ENCODE measurements around the gene NCLN.

NCLN gene

DNA sequence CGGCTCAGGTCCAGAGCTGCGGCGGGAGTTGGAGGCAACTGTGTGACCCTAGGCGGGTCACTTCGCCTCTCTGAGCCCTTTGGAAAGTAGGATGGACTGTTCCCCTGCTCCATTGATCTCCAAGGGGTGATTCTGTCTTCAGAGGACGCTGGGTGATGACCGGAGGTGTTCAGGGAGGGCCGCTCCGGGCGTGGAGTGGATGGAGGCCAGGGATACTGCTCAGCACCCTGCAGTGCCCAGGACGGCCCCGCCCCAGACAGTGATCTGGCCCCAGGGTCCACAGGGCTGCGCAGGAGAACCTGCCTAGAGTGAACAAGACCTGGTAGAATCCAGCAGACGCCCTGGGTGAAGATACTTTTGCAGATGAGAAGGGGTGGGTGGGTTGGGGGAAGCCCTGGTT, 7.0 kb downstream of the NCLN start:
- H3K36me3 ChIP-seq (ENCODE audit: control insufficient read depth in 4 of 4, insufficient read depth in 4 of 4, low read length in 3 of 4) = peaks cover 0 to 64% (median 19%) of the 10 kb centered on the region in 4 experiments
- H3K27me3 ChIP-seq (replicated peaks in 2 of 5; ENCODE audit: control insufficient read depth in 4 of 5, insufficient read depth in 5 of 5, low read length in 4 of 5) = no peaks in the 10 kb centered on the region
- H3K27ac ChIP-seq (ENCODE audit: insufficient read depth in 1 of 2, low read depth in 1 of 2, low read length in 2 of 2, poor library complexity in 1 of 2, severe bottlenecking in 2 of 2) = no peak overlapping the region
- ChIA-PET POLR2A (no interaction called here), CTCF (no interaction called here)
- DNase-seq = no peak
- H3K4me3 ChIP-seq (ENCODE audit: control insufficient read depth in 1 of 7, extremely low read depth in 1 of 7, insufficient read depth in 4 of 7, low read depth in 2 of 7, low read length in 6 of 7) = no peak overlapping the region
- peaks cover 0 to 41% (median 33%) of the 10 kb centered on the region in 4 experiments for H3K4me1 ChIP-seq (ENCODE audit: control extremely low read depth in 1 of 4, control insufficient read depth in 4 of 4, insufficient read depth in 4 of 4, low read length in 3 of 4)
- no peaks in the 10 kb centered on the region for H3K9me3 ChIP-seq (ENCODE audit: control extremely low read depth in 1 of 5, control insufficient read depth in 4 of 5, insufficient read depth in 2 of 5, low read depth in 1 of 5, low read length in 4 of 5)
- WGBS (ENCODE audit: insufficient coverage) = 97% methylated on average over 13 of the region's 14 CpGs

DNA sequence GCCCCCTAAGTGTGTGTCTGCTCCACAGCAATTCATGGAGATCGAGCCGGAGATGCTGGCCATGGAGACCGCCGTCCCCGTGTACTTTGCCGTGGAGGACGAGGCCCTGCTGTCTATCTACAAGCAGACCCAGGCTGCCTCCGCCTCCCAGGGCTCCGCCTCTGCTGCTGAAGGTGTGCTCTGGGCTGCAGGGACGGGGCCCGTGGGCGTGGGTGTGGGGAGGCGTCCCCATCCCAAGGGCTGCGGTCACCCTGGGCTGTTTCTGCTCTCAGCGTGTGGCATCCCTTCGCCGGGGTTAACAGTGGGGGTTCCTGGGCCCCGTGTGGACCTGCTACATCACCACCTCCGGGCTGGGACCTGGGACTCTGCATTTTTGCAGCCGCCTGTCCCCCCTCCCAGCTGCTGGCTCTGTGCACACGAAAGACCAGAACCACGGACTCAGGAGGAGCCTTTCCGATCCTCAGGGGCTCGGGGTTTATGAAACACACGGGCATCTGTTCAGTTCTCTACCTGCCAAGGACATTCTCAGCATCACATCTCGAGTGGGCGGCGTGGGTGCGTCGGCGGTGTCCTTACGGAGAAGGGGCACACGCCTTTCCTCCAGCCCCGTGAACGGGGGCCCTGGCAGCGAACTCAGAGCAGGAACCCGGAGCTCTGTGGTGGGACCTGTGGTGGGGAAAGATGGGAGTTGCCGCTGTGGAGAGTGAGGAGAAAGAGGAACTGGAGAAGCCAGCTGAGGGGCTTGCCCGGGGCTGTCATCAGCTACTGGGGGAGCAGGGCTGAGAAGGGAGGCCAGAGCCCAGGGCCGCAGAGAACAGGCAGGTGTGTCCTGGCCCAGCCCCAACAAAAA, 7.8 kb downstream of the NCLN start:
- CTCF ChIA-PET = interaction anchor here (1.0 to 1.4 kb wide), 3 partner anchors 9 to 16 kb away, joined by 3 to 4 read pairs (median 3); no protein-coding TSS in a partner anchor

DNA sequence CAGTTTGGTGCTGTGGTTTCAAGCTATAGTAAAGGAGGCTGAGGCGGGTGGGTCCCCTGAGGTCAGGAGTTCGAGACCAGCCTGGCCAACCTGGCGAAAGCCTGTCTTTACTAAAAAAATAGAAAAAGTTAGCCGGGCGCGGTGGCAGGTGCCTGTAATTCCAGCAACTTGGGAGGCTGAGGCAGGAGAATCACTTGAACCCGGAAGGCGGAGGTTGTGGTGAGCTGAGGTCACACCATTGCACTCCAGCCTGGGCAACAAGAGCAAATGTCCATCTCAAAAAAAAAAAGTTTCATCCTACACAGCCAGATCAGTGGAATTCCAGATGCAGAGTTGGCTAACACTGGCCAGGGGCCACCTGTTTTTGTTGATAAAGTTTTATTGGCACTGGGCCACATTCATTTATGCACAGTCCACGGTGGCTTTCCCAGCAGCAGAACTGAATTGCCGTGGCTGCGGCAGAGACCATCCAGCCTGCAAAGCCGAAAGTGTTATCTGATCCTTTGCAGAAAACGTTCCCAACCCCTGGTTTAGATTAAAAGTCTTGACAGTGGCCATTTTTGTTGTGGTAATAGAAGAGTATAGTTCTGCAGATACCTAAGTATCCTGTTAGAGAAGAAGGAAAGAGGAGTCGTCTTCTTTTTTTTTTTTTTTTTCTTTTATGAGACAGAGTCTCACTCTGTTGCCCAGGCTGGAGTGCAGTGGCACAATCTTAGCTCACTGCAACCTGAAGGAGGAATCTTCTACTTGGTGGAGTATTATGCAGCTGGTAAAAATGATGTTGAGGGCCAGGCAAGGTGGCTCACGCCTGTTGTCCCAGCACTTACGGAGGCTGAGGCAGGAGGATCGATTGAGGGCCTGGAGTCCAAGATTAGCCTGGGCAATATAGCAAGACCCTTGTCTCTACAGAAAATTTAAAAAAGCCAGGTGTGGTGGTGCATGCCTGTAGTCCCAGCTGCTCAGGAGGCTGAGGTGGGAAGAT, 8.7 kb downstream of the NCLN start:
- peaks cover 0 to 59% (median 27%) of the 10 kb centered on the region in 4 experiments for H3K36me3 ChIP-seq (ENCODE audit: control insufficient read depth in 4 of 4, insufficient read depth in 4 of 4, low read length in 3 of 4)
- WGBS (ENCODE audit: insufficient coverage) = 89% methylated on average over 16 of the region's 17 CpGs
- H3K27me3 ChIP-seq (replicated peaks in 2 of 5; ENCODE audit: control insufficient read depth in 4 of 5, insufficient read depth in 5 of 5, low read length in 4 of 5) = no peaks in the 10 kb centered on the region
- DNase-seq = peak in 2 of 3 donors; percentile 18 to 31
- no peaks in the 10 kb centered on the region for H3K9me3 ChIP-seq (ENCODE audit: control extremely low read depth in 1 of 5, control insufficient read depth in 4 of 5, insufficient read depth in 2 of 5, low read depth in 1 of 5, low read length in 4 of 5)
- H3K27ac ChIP-seq (ENCODE audit: insufficient read depth in 1 of 2, low read depth in 1 of 2, low read length in 2 of 2, poor library complexity in 1 of 2, severe bottlenecking in 2 of 2) = peak overlapping the region in 1 of 2 experiments; percentile 49
- no peak overlapping the region for H3K4me3 ChIP-seq (ENCODE audit: control insufficient read depth in 1 of 7, extremely low read depth in 1 of 7, insufficient read depth in 4 of 7, low read depth in 2 of 7, low read length in 6 of 7)
- ChIA-PET CTCF (interaction anchor here (1.0 to 1.4 kb wide), 3 partner anchors 9 to 15 kb away, joined by 3 to 4 read pairs (median 3); no protein-coding TSS in a partner anchor), POLR2A (no interaction called here)
- H3K4me1 ChIP-seq (ENCODE audit: control extremely low read depth in 1 of 4, control insufficient read depth in 4 of 4, insufficient read depth in 4 of 4, low read length in 3 of 4) = peaks cover 0 to 24% (median 17%) of the 10 kb centered on the region in 4 experiments

More for the DNA sequence above, 7.8 kb downstream of the NCLN start:
- 47% methylated on average over 35 of the region's 40 CpGs for WGBS (ENCODE audit: insufficient coverage)
- H3K36me3 ChIP-seq (ENCODE audit: control insufficient read depth in 4 of 4, insufficient read depth in 4 of 4, low read length in 3 of 4) = peaks cover 0 to 59% (median 21%) of the 10 kb centered on the region in 4 experiments
- no peaks in the 10 kb centered on the region for H3K27me3 ChIP-seq (replicated peaks in 2 of 5; ENCODE audit: control insufficient read depth in 4 of 5, insufficient read depth in 5 of 5, low read length in 4 of 5)
- H3K4me3 ChIP-seq (ENCODE audit: control insufficient read depth in 1 of 7, extremely low read depth in 1 of 7, insufficient read depth in 4 of 7, low read depth in 2 of 7, low read length in 6 of 7) = peak overlapping the region in 3 of 7 experiments; percentile 20 to 32 (median 28)
- DNase-seq = peak; percentile 72 to 94 (median 93)
- H3K27ac ChIP-seq (ENCODE audit: insufficient read depth in 1 of 2, low read depth in 1 of 2, low read length in 2 of 2, poor library complexity in 1 of 2, severe bottlenecking in 2 of 2) = peak overlapping the region in 1 of 2 experiments; percentile 49
- no peaks in the 10 kb centered on the region for H3K9me3 ChIP-seq (ENCODE audit: control extremely low read depth in 1 of 5, control insufficient read depth in 4 of 5, insufficient read depth in 2 of 5, low read depth in 1 of 5, low read length in 4 of 5)
- H3K4me1 ChIP-seq (ENCODE audit: control extremely low read depth in 1 of 4, control insufficient read depth in 4 of 4, insufficient read depth in 4 of 4, low read length in 3 of 4) = peaks cover 0 to 33% (median 26%) of the 10 kb centered on the region in 4 experiments
- POLR2A ChIA-PET = no interaction called here

DNA sequence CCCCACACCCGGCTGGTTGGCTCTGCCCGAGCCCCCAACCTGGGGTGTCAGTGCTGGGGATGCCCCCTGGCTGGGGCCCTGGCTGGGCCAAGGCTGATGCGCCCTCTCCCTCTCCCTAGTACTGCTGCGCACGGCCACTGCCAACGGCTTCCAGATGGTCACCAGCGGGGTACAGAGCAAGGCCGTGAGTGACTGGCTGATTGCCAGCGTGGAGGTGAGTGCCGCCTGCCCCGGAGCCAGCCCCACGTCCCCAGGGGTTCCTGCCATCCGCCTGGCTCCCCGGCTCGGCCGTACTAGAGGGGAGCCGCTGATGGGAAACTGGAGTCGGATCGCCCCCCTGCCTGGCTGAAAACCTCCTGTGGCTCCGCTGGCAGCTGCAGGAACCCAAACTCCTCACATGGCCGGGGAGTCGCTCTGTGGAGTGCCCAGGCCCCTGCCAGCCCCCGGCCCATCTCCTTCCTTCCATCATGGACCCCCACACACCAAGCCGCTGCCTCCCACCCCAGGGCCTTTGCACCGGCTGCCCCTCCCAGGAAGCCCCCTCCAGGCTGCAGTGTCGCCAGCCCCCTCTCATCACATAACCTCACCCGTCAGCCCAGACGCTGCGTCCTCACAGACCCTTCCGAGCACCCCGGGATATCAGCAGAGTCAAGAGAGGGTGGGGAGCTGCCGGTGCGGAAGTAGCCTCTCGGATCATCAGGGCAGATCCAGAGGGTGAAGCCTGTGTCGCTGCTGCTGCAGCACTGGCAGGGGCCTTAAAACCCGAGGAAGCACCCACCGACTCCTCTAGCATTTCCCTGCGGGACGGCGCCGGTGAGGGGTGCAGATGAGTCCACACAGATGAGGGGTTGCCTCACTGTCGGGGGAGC, 10.6 kb downstream of the NCLN start:
- ChIA-PET POLR2A (no interaction called here), CTCF (no interaction called here)
- no peaks in the 10 kb centered on the region for H3K9me3 ChIP-seq (ENCODE audit: control extremely low read depth in 1 of 5, control insufficient read depth in 4 of 5, insufficient read depth in 2 of 5, low read depth in 1 of 5, low read length in 4 of 5)
- 96% methylated on average over 39 of the region's 42 CpGs for WGBS (ENCODE audit: insufficient coverage)
- no peak for DNase-seq
- H3K36me3 ChIP-seq (ENCODE audit: control insufficient read depth in 4 of 4, insufficient read depth in 4 of 4, low read length in 3 of 4) = peaks cover 0 to 53% (median 29%) of the 10 kb centered on the region in 4 experiments
- no peak overlapping the region for H3K27ac ChIP-seq (ENCODE audit: insufficient read depth in 1 of 2, low read depth in 1 of 2, low read length in 2 of 2, poor library complexity in 1 of 2, severe bottlenecking in 2 of 2)
- H3K27me3 ChIP-seq (replicated peaks in 2 of 5; ENCODE audit: control insufficient read depth in 4 of 5, insufficient read depth in 5 of 5, low read length in 4 of 5) = no peaks in the 10 kb centered on the region
- H3K4me1 ChIP-seq (ENCODE audit: control extremely low read depth in 1 of 4, control insufficient read depth in 4 of 4, insufficient read depth in 4 of 4, low read length in 3 of 4) = peaks cover 0 to 22% (median 15%) of the 10 kb centered on the region in 4 experiments
- no peak overlapping the region for H3K4me3 ChIP-seq (ENCODE audit: control insufficient read depth in 1 of 7, extremely low read depth in 1 of 7, insufficient read depth in 4 of 7, low read depth in 2 of 7, low read length in 6 of 7)

DNA sequence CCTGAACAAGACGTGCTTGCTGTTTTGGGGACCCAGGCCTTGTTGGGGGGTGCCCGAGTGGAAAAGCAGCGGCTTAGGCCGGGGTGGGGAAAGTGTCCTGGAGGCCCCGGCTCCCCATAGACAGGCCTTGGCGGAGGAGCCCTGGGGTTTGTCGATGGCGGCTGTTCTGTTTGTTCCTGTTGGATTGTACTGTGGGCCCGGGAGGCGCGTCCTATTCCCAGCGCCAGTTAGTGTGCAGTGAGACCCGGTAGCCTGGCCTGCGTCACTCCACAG, 11.1 kb downstream of the NCLN start:
- DNase-seq = no peak
- ChIA-PET CTCF (no interaction called here), POLR2A (no interaction called here)
- Histone ChIP-seq H3K27me3 (replicated peaks in 2 of 5; ENCODE audit: control insufficient read depth in 4 of 5, insufficient read depth in 5 of 5, low read length in 4 of 5) (no peaks in the 10 kb centered on the region), H3K36me3 (ENCODE audit: control insufficient read depth in 4 of 4, insufficient read depth in 4 of 4, low read length in 3 of 4) (peaks cover 0 to 50% (median 27%) of the 10 kb centered on the region in 4 experiments), H3K27ac (ENCODE audit: insufficient read depth in 1 of 2, low read depth in 1 of 2, low read length in 2 of 2, poor library complexity in 1 of 2, severe bottlenecking in 2 of 2) (no peak overlapping the region), H3K4me1 (ENCODE audit: control extremely low read depth in 1 of 4, control insufficient read depth in 4 of 4, insufficient read depth in 4 of 4, low read length in 3 of 4) (peaks cover 0 to 22% (median 15%) of the 10 kb centered on the region in 4 experiments), H3K9me3 (ENCODE audit: control extremely low read depth in 1 of 5, control insufficient read depth in 4 of 5, insufficient read depth in 2 of 5, low read depth in 1 of 5, low read length in 4 of 5) (no peaks in the 10 kb centered on the region), H3K4me3 (ENCODE audit: control insufficient read depth in 1 of 7, extremely low read depth in 1 of 7, insufficient read depth in 4 of 7, low read depth in 2 of 7, low read length in 6 of 7) (no peak overlapping the region)
- 94% methylated on average over 13 of the region's 14 CpGs for WGBS (ENCODE audit: insufficient coverage)

DNA sequence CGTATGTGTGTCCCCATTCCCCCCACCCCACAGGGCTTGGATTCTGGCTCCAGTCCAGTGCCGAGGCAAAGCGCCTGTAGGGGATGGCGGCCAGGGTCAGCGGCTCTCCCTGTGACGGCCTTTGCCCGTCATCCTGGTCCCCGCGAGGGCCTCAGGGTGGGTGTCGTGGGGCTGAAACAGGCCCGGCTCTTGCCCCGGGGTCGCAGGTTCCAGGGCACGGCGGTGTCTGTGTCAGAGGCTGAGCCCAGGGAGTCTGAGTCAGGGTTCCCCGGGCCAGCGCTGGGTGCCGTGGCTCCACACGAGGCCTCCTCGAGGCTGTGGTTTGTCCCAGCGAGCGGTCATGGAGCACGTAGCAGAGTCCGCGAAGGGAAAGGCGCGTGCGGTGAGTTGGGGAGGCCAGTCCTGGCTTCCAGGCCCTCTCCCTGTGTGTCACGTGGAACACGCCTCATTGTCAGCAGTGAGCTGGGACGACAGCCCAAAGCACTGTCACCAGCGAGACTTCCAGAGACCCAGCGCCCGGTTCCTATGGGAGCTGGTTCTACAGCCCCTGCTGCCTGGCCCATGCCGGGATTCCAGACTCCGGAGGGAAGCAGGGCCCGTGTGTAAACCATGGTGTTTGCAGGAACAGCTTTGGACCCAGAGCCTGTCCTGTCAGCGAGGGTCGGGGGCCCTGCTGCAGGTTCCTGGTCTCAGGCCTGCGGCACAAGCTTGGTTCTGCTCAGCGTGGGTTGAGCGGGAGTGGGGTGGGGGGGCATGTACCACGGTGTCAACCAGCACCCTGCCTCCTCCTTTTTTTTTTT, 13.4 kb downstream of the NCLN start:
- 97% methylated on average over 37 of the region's 43 CpGs for WGBS (ENCODE audit: insufficient coverage)
- peaks cover 0 to 4% (median 3%) of the 10 kb centered on the region in 4 experiments for H3K4me1 ChIP-seq (ENCODE audit: control extremely low read depth in 1 of 4, control insufficient read depth in 4 of 4, insufficient read depth in 4 of 4, low read length in 3 of 4)
- no peak for DNase-seq
- no peak overlapping the region for H3K27ac ChIP-seq (ENCODE audit: insufficient read depth in 1 of 2, low read depth in 1 of 2, low read length in 2 of 2, poor library complexity in 1 of 2, severe bottlenecking in 2 of 2)
- no peaks in the 10 kb centered on the region for H3K9me3 ChIP-seq (ENCODE audit: control extremely low read depth in 1 of 5, control insufficient read depth in 4 of 5, insufficient read depth in 2 of 5, low read depth in 1 of 5, low read length in 4 of 5)
- CTCF ChIA-PET = interaction anchor here (0.5 to 1.6 kb wide), 2 partner anchors 11 to 24 kb away, joined by 3 read pairs; no protein-coding TSS in a partner anchor
- POLR2A ChIA-PET = no interaction called here
- peaks cover 0 to 66% (median 35%) of the 10 kb centered on the region in 4 experiments for H3K36me3 ChIP-seq (ENCODE audit: control insufficient read depth in 4 of 4, insufficient read depth in 4 of 4, low read length in 3 of 4)
- no peaks in the 10 kb centered on the region for H3K27me3 ChIP-seq (replicated peaks in 2 of 5; ENCODE audit: control insufficient read depth in 4 of 5, insufficient read depth in 5 of 5, low read length in 4 of 5)
- H3K4me3 ChIP-seq (ENCODE audit: control insufficient read depth in 1 of 7, extremely low read depth in 1 of 7, insufficient read depth in 4 of 7, low read depth in 2 of 7, low read length in 6 of 7) = no peak overlapping the region

All from common myeloid progenitor, CD34-positive (primary cell).